HG02884 (cell line): ENCODE results near the gene ACTR6.
A peak's percentile ranks its signal among the peaks of the same experiment; 100 is the strongest.
"Not testable (repeated sequence)": the region's sequence is repeated elsewhere in the genome, so short reads cannot be mapped to it uniquely, and the experiment has no call there.

ENCODE experiments used
- ATAC-seq: cut with Tn5 transposase; IDR thresholded peaks from one replicate; pipeline ENCODE4 v1.9.1; 2021; ENCODE audit warnings: mild to moderate bottlenecking, moderate library complexity; ENCODE audit not compliant: unreplicated experiment

Gene ACTR6

GRCh38 chr12:100200463-100201181 lies at the start of gene ACTR6:
ACTR6 (plus strand) TSS chr12:100200815; CDS start chr12:100200852, 37 bp downstream.
- peak; percentile 89 for ATAC-seq

- ATAC-seq = no peak
These were observed 48.8 kb upstream of the ACTR6 start for GRCh38 chr12:100151769-100152168.

- no peak for ATAC-seq
These were observed 47.5 kb upstream of the ACTR6 start for GRCh38 chr12:100153131-100153530.

GRCh38 chr12:100154474-100155247 lies 46.0 kb upstream of the ACTR6 start:
- ATAC-seq = peak; percentile 85

- no peak for ATAC-seq
These were observed 43.7 kb upstream of the ACTR6 start for GRCh38 chr12:100156731-100157426.

GRCh38 chr12:100157427-100157821 lies 43.2 kb upstream of the ACTR6 start:
- no peak for ATAC-seq

GRCh38 chr12:100158535-100158934 lies 42.1 kb upstream of the ACTR6 start:
- ATAC-seq = no peak

GRCh38 chr12:100159391-100160104 lies 41.1 kb upstream of the ACTR6 start:
- no peak for ATAC-seq

GRCh38 chr12:100163416-100164152 lies 37.0 kb upstream of the ACTR6 start:
- ATAC-seq = peak; percentile 100

GRCh38 chr12:100164153-100164704 lies 36.4 kb upstream of the ACTR6 start:
- ATAC-seq = peak; percentile 14

- no peak for ATAC-seq
These were observed 35.3 kb upstream of the ACTR6 start for GRCh38 chr12:100165356-100165755.

GRCh38 chr12:100166232-100166631 lies 34.4 kb upstream of the ACTR6 start:
- no peak for ATAC-seq

- no peak for ATAC-seq
These were observed 32.1 kb upstream of the ACTR6 start for GRCh38 chr12:100168562-100168961.

GRCh38 chr12:100169345-100169744 lies 31.3 kb upstream of the ACTR6 start:
- ATAC-seq = no peak

GRCh38 chr12:100170313-100170858 lies 30.2 kb upstream of the ACTR6 start:
- no peak for ATAC-seq

- ATAC-seq = no peak
These were observed 29.4 kb upstream of the ACTR6 start for GRCh38 chr12:100171248-100171647.

GRCh38 chr12:100173111-100173510 lies 27.5 kb upstream of the ACTR6 start:
- no peak for ATAC-seq

GRCh38 chr12:100174495-100174894 lies 26.1 kb upstream of the ACTR6 start:
- ATAC-seq = no peak

GRCh38 chr12:100176493-100176892 lies 24.1 kb upstream of the ACTR6 start:
- ATAC-seq = not testable (repeated sequence)

- no peak for ATAC-seq
These were observed 21.4 kb upstream of the ACTR6 start for GRCh38 chr12:100179252-100179651.
